HCT116 (cell line): ENCODE measurements around the gene HEXIM1.

Source experiments
- EGR1 ChIP-seq: IDR thresholded peaks from 2 replicates; pipeline ENCODE4 v1.6.1; 2012; ENCODE audit warnings: low read depth
- POLR2A ChIP-seq: IDR thresholded peaks from 2 replicates; pipeline ENCODE4 v1.7.0; 2011; ENCODE audit warnings: borderline replicate concordance; ENCODE audit not compliant: insufficient read depth, insufficient read length; ENCODE audit errors: extremely low read depth

DNA sequence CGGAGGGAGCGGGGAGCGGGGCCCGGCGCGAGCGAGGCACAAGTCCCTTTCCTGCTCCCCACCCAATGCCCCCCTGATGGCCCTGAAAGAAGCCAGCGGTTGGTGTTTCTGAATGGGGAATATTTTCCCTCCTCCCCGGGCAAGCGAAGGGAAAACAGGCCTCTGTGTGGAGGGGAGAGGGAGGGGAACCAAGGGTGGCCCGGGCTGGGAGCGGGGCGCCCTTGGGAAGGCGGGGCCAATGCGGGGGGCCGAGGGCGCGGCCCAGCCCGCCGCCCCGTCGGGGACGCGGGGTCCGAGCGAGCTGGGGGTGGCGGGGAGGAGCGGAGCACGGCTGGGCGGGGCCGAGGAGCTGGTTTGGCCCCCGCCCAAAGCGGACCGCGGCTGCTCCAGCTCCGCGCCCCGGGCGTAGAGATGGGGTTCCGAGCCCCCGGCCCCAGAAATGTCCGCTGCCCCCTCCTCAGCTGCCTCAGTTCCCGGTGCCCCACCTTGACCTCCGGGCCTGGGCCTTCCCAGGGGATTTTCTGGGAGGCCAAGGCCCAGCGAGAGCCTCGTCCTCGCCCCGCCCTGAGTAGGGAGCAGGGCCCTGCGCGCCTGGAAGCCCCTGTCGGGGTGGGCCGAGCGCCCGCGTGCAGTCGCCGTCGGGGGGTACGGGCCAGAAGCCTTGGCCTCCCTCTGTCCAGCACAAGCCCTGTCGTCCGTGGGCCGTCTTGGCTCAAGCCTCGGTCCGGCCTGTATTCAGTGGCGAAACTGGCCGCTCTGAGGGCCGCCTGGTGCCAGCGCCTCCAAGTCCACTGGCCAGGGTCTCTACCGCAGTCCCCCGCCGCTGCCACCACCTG, 3.9 kb upstream of the HEXIM1 start:
- TF ChIP-seq POLR2A (no peak), EGR1 (no peak)
